Left cardiac atrium (tissue), 4 donors: ENCODE data around the gene MIAT. TPM values are rescaled to one million over a fixed set of nuclear protein-coding genes. Genes with fewer than 3 reads are reported as not detected.
"Not testable (repeated sequence)": the region's sequence is repeated elsewhere in the genome, so short reads cannot be mapped to it uniquely, and the experiment has no call there.

Experiments
- ATAC-seq, 2 donors: fragments of 200-7000 bp; cut with Tn5 transposase; one replicate each; pipeline ENCODE4 v1.9.1; 2020; ENCODE audit warnings: mild to moderate bottlenecking in 2 of 2, moderate library complexity in 2 of 2
- DNase-seq: peaks from one replicate; pipeline ENCODE4 v3.0.0-alpha.2; 2020
- intact Hi-C, 2 donors: fragments of 100-400 bp; cut with DNase I; formaldehyde crosslinking; loops; one replicate each; pipeline versions ENCODE4 v1.14.1 to v1.15.1; 2022 to 2023
- total RNA-seq, 2 donors: library from RNA; stranded (reverse); fragmentation: NEBNext Ultra II Directional; extraction: Animal tissue kit (Norgen Biotek cat#: 25700); gene quantifications; one replicate each; pipeline ENCODE4 v1.2.1, GENCODE V29; 2021
- donor health status: DM: no; HTN: yes; CAD: no.
- donor health status: DM: no; HTN: yes; CAD: no; lungs with severe emphysema.
- donor health status: DM: yes; HTN: yes; CAD: no.
- donor health status: Dilated cardiomyopathy.

The MIAT gene
- total RNA-seq, 2 donors from 2014 or later, result 1.8 to 1.9 TPM

DNA sequence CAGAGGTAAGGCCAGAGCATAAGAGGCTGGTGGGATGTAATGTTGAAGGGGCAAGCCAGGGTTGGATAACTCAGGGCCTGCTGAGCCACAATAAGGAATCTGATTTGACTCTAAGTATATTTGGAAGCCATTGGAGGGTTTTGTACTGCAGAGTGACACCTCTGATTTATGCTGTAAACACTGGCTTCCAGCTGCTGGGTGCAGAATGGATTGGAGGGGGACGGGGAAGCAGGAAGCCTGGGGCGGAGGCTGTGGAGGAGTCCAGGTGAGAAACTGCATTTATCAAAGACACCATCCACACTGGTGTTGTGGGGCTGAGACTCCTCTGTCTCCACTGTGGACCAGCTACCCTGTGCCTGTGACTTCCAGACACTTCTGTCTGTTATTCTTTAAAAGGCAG is 26.8 kb downstream of the MIAT start:
- DNase-seq (no peak), ATAC-seq (no peak)
- intact Hi-C loops, result loop anchor here in 1 of 2 donors (10.0 kb wide), 1 partner anchor 1121 kb away; the partner anchor contains the start of gene MN1

DNA sequence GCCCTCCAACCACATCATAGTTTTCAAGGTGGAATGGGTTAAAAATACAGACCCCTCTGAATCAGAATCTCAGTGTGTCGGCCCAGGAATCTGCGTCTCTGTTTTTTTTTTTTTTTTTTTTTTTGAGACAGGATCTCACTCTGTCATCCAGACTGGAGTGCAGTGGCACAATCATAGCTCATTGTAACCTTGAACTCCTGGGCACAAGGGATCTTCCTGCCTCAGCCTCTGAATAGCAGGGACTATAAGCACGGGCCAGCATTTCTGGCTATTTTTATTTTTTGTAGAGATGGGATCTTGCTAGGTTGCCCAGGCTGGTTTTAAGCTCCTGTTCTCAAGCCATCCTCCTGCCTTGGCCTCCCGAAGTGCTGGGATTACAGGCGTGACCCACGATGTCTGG is 28.2 kb downstream of the MIAT start:
- ATAC-seq, result no peak
- intact Hi-C loops, result loop anchor here in 1 of 2 donors (10.0 kb wide), 1 partner anchor 1119 kb away; the partner anchor contains the start of gene MN1
- no peak for DNase-seq

DNA sequence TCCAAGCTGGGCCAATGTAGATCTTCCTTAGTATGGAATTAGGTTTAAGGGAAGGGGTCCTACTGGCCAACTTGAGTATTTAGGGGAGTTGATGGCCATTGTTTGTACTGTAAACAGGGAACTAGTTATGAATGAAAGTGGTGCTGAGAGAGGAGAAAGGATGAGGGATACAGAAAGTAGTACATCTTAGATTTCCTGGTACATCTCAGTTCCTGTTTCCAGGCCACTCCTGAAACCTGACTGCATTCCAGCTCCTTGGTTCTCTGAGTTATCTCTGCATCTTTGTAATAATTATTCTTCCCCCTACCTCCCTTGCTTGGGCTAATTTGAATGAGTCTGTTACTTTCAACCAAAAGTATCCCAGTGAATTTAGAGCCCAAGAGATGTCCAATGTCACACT is 30.1 kb downstream of the MIAT start:
- ATAC-seq, result no peak
- intact Hi-C loops, result loop anchor here in 1 of 2 donors (10.0 kb wide), 1 partner anchor 1117 kb away; the partner anchor contains the start of gene MN1
- DNase-seq, result no peak

DNA sequence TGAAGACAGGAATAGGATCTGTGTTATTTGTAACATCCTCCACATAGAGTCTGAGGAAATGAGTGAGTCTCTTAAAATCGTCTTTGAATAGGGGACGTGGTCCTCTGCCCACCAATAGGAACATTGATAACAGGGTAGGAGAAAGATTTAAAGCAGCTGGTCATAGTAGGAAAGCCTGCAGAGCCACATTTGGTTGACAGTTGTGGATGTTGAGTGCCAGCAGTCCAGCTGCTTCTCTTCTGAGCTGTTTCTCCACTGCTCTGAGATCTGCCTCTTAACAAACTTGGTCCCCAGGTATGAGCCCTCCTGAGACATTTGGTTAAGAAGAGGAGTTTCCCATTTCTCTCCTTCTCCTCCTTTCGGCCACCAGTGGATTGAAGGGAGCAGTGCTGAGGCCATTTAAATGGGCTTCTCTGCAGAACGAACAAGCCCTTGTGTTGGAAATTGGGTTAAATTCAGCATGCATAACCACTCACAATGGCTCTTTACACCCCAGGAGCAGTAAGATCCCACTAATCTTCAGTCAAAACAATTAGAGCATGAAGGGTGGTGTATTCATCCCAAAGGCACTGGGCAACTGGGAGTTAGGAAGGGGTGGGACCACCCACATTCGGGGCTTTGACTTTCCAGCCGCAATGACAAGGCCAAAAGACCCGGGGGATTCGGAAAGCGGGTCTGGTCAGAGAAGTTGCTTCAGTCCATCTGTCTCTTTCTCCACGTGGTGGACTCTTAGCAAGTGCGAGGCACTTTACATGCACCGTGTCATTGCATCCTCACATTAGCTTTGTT is 32.3 kb downstream of the MIAT start:
- DNase-seq, result no peak
- intact Hi-C loops, result loop anchor here in 1 of 2 donors (10.0 kb wide), 1 partner anchor 1115 kb away; the partner anchor contains the start of gene MN1
- no peak for ATAC-seq

DNA sequence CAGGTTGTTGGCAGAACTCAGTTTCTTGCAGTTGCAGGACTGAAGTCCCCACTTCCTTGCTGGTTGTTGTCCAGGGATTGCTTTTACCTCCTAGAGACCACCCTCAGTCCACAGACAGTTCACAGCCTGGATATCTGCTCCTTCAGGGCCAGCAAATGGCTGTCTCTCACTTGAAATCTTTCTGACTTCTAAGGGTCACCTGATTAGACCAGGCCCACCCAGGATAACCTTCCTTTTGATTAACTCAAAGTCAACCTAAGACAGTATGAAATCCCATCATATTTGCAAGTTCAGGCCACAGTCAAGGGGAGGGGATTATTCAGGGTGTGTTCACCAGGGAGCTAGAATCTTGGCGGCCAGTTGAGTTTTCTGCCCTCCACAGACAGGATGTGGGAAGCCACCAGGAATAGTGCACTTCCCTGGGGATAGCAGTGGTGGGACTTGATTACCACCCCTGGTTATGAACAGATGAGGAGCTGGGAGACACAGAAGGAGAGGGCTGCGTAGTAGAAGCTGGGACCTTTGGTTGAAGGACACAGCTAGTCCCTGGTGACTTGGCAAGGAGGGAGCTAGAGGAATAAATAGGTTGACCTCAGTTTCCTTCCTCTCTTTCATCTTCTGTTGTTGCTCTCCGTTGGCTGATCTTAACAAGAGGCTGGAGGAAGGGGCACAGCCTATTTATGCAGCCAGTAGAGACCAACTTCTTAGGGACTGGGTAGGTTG is 33.4 kb downstream of the MIAT start:
- no peak for DNase-seq
- intact Hi-C loops, result no loop called here
- no peak for ATAC-seq

DNA sequence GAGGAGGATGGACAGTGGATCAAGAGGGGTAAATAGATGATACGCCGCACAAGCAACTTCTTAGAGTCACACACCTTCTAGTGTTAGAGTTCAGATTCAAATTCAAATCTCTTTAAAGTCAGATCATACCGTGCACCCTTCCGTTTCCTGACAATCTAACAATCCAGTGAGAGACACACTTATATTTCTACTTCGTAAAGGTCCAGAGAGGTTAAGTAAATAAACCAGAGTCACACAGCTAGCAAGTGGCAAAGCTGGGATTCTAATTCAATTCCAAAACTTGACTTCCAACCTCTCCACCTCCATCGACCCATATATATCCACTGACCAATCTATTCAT is 34.0 kb downstream of the MIAT start:
- no peak for DNase-seq
- intact Hi-C loops, result no loop called here
- no peak for ATAC-seq

DNA sequence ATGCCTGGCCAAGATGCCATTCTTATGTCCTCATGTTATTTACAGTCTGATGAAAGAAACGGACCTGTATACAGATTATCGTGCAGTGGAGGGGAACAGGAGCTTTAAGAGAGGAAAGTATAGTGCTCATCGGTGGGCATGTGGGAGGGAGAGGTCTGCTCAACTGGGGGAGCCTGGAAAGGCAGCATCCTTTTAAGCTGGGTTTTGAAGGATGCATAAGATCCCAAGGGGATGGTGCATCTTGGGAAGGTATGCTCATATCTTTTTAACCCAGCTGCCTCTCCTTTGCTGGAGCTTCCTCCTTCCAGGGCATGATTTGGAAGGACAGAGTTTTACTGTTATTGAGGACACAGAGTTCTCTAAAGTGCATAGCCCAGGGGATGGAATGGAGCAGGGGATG is 34.8 kb downstream of the MIAT start:
- intact Hi-C loops, result no loop called here
- ATAC-seq (no peak), DNase-seq (no peak)

DNA sequence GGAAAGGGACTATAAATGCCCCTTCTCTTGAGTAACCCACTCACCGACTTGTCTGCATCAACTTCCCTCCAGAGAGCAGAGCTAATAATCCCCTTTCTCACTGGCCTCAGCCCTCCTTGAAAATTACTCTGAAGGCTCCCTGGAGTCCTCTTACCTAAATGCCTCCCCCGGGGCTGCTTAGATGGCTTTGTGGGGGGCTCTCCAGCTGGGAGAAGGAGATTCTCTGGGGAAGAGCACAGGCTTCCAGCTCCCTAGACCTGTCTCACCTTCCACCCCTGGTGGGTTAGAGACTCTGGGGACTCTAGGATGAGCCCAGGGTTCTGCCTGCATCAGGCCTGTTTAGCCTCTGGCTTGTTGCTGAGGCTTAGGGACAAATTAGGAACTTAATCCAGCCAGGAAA is 39.8 kb downstream of the MIAT start:
- no peak for ATAC-seq
- DNase-seq, result no peak
- intact Hi-C loops, result no loop called here

DNA sequence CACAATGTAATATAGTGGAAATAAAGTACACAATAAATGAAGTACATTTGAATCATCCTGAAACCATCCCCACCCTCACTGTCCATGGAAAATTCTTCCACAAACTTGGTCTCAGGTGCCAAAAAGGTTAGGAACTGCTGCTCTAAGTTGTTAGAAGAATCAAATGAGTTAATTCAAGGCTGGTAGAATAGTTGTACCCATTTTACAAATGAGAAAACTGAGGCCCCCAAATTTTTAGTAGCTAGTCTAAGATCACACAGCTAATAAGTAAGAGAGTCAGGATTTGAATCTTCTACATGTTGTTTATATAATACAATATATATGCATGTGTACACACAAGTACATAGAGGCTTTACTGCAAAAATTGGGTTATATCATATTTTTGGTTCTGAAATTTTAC is 43.1 kb downstream of the MIAT start:
- DNase-seq (no peak), ATAC-seq (no peak)
- intact Hi-C loops, result no loop called here

DNA sequence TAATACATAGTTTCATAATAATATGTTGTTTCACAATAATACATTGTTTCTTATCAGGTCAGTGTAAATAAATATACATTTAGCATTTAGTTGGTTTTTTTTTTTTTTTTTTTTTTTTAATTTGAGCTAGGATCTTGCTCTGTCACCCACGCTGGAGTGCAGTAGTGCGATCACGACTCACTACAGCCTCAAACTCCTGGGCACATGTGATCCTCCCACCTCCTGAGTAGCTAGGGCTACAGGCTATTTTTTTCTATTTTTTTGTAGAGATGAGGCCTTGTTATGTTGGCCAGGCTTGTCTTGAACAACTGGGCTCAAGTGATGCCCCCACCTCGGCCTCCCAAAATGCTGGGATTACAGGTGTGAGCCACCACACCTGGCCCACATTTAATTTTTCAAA is 43.5 kb downstream of the MIAT start:
- intact Hi-C loops, result no loop called here
- ATAC-seq, result no peak
- no peak for DNase-seq

DNA sequence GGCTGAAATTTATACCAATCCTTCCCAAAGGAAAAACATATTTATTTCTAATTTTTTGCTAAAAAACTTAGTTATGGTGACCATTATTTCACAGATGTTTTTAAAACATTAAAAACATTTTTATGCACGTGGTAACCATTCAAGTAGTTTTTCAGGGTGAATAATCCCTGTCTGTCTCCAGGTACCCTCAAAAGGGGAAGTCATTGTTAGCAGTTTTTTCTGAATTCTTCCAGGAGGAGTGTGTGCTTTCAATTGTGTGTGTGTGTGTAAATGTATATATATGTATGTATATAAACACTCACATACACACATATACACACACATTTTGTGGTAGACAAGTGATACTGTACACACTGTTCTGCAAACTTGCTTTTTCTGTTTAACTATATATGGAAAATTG is 43.9 kb downstream of the MIAT start:
- DNase-seq (no peak), ATAC-seq (no peak)
- intact Hi-C loops, result no loop called here

DNA sequence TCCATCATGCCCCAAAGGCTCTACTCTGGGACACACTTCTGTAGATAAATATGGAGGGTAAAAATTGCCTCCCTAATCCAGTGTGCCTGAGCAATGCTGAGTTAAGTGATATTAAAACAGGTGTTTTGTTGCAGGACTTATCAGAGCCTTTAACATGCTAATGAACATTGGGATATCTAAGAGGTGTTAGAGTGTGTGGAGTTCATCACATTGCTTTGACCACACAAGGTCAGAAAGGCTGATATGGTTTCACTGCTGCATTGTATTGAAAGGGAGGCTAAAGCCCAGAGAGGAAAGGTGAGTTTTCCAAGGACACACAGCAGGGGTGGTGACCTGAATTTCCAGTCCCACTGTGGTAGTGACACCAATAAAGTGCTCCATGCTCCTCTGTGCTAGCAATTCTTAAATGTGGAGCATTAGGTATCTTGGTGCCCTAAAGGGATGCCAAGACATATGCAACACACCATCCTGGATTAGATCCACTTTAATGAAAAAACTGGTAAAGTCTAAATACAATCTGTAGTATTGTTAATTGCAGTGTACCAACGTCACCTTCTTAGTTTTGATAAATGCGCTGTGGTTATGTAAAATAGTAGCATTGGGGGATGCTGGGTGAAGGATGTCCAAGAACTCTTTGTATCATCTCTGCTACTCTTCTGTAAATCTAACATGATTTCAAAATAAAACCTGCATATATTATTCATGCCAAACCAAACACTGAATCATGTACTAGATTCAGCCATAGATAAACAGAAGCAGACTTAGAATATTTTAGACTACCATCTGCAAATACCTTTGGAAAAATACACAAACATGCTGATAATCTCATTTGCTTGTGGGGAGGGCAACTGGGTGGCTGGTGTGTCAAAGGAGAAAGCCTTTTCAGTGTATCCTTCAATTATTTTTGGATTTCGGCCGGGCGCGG is 45.8 kb downstream of the MIAT start:
- ATAC-seq (no peak), DNase-seq (no peak)
- intact Hi-C loops, result no loop called here

DNA sequence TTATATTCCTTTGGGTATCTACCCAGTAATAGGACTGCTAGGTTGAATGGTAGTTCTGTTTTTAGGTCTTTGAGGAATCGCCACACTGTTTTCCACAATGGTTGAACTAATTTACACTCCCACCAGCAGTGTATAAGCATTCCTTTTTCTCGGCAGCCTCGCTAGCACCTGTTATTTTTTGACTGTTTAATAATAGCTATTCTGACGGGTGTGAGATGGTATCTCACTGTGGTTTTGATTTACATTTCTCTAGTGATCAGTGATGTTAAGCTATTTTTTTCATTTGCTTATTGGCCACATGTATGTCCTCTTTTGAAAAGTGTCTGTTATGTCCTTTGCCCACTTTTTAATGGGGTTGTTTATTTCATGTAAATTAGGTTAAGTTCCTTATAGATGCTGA is 48.0 kb downstream of the MIAT start:
- intact Hi-C loops, DNase-seq, ATAC-seq: not testable (repeated sequence)

DNA sequence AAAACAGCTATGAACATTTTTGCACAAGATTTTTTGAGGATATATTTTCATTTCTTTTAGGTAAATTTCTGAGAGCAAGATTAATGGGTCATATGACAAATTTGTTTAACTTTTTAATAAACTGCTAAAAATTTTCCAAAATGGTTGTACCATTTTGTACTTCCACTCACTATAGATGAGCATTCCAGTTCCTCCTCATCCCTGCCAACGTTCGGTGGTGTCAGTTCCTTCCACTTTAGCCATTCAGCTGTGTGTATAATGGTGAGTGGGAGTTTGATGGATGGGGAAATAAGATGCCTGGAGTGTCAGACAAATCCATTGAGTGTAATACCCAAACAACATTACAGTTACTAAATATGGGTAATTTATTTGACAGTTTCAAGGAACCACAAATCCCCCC is 49.7 kb downstream of the MIAT start:
- DNase-seq (no peak), ATAC-seq (no peak)
- intact Hi-C loops, result no loop called here

DNA sequence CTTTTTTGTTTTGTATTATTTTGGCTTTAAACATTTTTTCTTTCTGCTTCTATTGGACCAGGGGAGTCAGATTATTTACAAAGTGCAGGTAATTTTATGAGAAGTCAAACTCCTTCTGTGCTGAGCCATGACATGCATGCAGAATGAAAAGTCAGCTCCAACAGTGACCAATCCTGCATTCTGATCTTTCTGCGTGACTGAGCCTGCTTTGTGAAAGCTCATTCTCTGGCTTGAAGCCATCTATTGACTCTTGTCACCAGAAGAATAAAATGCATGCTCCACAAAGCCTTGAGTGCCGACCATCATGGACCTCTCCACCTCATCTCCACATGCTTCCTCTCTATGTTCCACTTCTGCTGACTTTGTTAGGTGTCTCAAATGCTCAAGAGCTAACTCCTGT is 50.2 kb downstream of the MIAT start:
- intact Hi-C loops, result no loop called here
- no peak for ATAC-seq

DNA sequence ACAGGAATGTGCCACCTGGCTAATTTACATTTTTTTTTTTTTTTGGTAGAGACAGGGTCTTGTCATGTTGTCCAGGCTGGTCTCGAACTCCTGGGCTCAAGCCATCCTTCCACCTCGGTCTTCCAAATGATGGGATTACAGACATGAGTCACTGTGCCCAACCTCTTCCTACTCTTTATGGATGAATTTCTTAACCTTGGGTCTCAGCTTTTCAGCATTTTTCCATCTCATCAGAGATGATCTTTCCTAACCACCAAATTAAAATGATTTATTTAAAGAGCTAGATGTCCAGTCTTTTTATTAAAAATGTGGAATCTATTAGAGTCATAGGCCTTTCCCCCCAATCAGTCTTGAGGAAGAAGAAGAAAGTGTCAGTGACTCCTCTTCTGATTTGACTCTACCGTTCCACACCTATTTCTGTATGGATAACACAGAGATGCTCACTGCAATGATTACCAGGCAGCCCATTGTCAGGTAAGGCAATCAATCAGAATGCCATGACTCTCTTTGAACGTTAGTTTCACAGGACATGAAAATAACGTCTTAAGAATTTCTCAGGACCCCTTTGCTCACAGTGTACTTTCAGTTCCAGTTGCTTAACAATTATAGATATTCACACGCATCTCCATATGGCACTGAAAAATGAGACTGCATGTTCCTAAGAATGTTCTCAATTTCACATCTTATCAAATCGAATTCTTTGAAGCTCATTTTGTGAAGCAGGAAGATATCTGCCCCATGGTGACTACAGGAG is 51.0 kb downstream of the MIAT start:
- no peak for ATAC-seq
- DNase-seq, result no peak
- intact Hi-C loops, result no loop called here

More for the DNA sequence above, 50.2 kb downstream of the MIAT start:
- no peak for DNase-seq

DNA sequence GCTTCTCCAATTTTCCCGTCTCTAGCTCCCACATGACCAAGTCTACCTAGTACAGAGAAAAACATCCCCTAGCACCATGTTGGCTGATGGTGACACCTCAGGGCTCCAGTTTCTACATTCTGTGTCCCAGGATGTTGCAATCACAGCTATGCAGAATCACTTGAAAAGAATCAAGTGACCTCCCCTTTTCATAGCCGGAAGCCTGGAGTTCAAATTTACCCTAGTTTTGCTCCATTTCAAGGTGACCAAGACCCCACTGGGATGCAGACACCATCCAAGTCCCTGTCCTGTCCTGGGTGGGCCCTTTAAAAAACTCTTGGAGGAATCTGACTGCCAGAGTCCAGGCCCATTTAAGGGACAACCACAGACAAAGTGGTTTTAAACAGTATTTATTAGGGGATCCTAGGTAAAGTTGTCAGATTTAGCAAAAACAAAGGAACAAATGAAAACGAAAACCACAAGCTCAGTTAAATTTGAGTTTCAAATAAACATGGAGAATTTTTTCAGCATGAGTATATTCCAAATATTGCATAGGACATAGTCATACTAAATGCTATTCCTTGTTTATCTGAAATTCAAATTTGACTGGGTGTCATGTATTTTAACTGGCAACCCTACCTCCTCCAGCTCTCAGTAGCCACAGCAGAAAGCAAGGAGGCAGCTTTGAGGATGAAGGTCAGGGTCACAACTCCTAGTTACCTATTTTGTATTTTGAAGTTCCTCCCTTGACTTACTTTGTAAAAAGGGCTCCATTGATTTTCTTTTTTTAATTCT is 52.4 kb downstream of the MIAT start:
- no peak for ATAC-seq
- DNase-seq, result no peak
- intact Hi-C loops, result no loop called here
